OCI-LY7 (cell line): Measurements from ENCODE around the gene RXFP3.

Experiments
- CTCF ChIP-seq: fragments of 200-600 bp; sonication (generic); conservative IDR thresholded peaks from 2 replicates; pipeline ENCODE4 v1.5.1; 2014; ENCODE audit warnings: mild to moderate bottlenecking, antibody characterized with exemption, low read length, moderate library complexity, mixed read lengths
- EZH2phosphoT487 ChIP-seq: fragments of 200-600 bp; sonication (generic); IDR thresholded peaks from 2 replicates; pipeline ENCODE4 v1.6.1; 2018; ENCODE audit warnings: low read depth, borderline replicate concordance, mild to moderate bottlenecking, mixed run types, antibody characterized with exemption, low read length, moderate library complexity, mixed read lengths

GRCh38 chr5:33925278-33925677 is 10.9 kb upstream of the RXFP3 start:
- TF ChIP-seq CTCF (no peak), EZH2phosphoT487 (no peak)
